ENCODE results near the gene LRRN4.

Gene LRRN4

GRCh38 chr20:6053776-6054688 lies at the start of gene LRRN4:
LRRN4 (minus strand) TSS chr20:6054060; CDS start chr20:6052799, 1,261 bp downstream.
- DNase-seq (ENCODE audit: extremely low read depth in 1 of 2, low read depth in 1 of 2), result no peak

- DNase-seq (ENCODE audit: extremely low read depth in 1 of 2, low read depth in 1 of 2), result no peak
Measured at GRCh38 chr20:6103301-6103700, 49.4 kb upstream of the LRRN4 start.

GRCh38 chr20:6101346-6101745 lies 47.5 kb upstream of the LRRN4 start:
- DNase-seq (ENCODE audit: extremely low read depth in 1 of 2, low read depth in 1 of 2), result no peak

DNA sequence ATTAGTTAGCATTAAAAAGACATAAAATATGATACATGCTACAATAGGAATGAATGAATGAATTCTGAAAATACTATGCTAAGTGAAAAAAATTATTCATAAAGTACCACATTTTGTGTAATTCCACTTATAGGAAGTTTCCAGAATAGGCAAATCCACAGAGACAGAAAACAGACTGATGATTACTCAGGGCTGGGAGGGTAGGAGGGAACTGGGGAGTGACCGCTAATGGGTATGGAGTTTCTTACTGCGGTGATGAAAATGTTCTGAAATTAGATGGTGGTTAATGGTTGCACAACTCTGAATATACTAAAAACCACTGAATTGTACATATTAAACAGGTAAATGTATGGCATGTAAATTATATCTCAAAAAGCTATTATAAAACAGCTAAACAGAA lies 46.4 kb upstream of the LRRN4 start:
- DNase-seq (ENCODE audit: extremely low read depth in 1 of 2, low read depth in 1 of 2), result no peak

GRCh38 chr20:6099819-6100218 lies 46.0 kb upstream of the LRRN4 start:
- DNase-seq (ENCODE audit: extremely low read depth in 1 of 2, low read depth in 1 of 2), result no peak

GRCh38 chr20:6095409-6095808 lies 41.5 kb upstream of the LRRN4 start:
- no peak for DNase-seq (ENCODE audit: extremely low read depth in 1 of 2, low read depth in 1 of 2)

- no peak for DNase-seq (ENCODE audit: extremely low read depth in 1 of 2, low read depth in 1 of 2)
Measured at GRCh38 chr20:6094565-6094964, 40.7 kb upstream of the LRRN4 start.

- DNase-seq (ENCODE audit: extremely low read depth in 1 of 2, low read depth in 1 of 2), result no peak
Measured at GRCh38 chr20:6094063-6094462, 40.2 kb upstream of the LRRN4 start.

DNA sequence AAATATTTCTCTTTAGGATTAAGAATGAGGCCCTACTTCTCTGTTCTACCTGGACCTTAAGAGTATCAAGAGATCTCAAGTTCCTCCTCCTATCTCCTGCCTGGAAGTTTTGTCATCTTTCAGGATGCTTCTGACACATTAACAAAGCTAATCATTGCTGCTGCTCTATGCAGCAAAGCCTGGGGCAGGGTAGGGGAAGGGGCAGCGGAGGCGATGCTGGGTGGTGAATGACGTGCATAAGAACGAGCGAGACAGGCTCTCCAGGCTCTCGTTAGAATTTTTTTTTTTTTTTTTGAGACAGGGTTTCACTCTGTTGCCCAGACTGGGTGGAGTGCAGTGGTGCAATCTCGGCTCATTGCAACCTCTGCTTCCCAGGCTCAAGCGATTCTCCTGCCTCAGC lies 37.8 kb upstream of the LRRN4 start:
- no peak for DNase-seq (ENCODE audit: extremely low read depth in 1 of 2, low read depth in 1 of 2)

- no peak for DNase-seq (ENCODE audit: extremely low read depth in 1 of 2, low read depth in 1 of 2)
Measured at GRCh38 chr20:6086868-6087267, 33.0 kb upstream of the LRRN4 start.

GRCh38 chr20:6083926-6084325 lies 30.1 kb upstream of the LRRN4 start:
- no peak for DNase-seq (ENCODE audit: extremely low read depth in 1 of 2, low read depth in 1 of 2)

- no peak for DNase-seq (ENCODE audit: extremely low read depth in 1 of 2, low read depth in 1 of 2)
Measured at GRCh38 chr20:6081236-6081635, 27.4 kb upstream of the LRRN4 start.

DNA sequence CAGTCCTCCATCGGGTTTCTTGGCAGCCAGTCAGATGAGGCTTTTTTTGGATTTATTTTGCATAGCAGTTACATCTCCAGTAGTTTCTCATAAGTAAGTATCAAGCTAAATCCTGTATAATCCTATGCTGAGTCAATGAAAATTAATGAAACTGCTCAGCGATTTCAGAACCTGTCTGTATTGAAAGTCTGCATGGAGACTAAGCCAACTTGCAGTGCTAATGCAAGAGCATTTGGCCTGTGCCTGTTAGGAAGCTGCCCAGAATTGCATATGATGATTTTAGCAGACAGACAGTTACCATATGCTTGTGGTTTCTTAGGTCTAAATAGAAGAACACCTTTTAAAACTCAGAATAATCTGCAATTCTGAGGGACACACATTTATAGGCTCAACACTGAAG lies 25.2 kb upstream of the LRRN4 start:
- no peak for DNase-seq (ENCODE audit: extremely low read depth in 1 of 2, low read depth in 1 of 2)

DNA sequence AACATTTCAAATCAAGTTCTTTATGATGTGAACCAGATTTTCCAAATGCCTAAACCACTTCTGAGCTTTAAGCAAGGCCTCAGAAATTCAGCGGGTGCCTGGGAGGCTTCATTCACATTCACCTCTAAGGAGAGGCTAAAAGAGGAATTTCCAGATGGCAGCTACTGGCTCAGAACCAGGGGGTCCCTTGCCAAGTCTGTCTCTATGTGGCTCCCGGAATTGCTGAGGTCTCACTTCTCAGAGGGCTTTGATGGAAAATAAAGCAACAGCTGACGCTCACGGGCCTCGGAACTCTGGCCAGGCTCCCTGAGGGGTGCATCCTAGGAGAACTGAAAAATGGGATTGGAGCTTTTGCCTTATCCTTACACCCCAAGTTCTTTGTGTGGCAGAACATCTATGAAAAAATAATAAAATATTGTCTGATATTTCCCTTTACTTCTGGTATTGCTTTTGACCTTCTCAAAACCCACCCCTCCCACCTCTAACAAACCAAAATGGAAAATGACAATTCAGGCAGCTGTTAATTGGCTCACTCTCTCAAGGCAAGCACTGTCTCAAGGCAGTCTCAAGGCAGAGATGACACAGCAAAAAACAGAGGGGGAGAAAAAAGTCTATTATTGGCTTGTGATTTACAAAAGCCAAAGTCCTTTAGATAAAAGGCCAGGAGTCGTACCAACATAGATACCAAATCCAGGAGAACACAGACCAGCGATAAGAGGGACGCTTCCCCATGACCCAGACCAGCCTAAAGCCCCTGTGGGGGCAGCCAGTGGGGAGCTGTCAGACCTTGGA lies 21.8 kb upstream of the LRRN4 start:
- no peak for DNase-seq (ENCODE audit: extremely low read depth in 1 of 2, low read depth in 1 of 2)

- DNase-seq (ENCODE audit: extremely low read depth in 1 of 2, low read depth in 1 of 2), result no peak
Measured at GRCh38 chr20:6074784-6075183, 20.9 kb upstream of the LRRN4 start.

- DNase-seq (ENCODE audit: extremely low read depth in 1 of 2, low read depth in 1 of 2), result no peak
Measured at GRCh38 chr20:6074145-6074561, 20.3 kb upstream of the LRRN4 start.

DNA sequence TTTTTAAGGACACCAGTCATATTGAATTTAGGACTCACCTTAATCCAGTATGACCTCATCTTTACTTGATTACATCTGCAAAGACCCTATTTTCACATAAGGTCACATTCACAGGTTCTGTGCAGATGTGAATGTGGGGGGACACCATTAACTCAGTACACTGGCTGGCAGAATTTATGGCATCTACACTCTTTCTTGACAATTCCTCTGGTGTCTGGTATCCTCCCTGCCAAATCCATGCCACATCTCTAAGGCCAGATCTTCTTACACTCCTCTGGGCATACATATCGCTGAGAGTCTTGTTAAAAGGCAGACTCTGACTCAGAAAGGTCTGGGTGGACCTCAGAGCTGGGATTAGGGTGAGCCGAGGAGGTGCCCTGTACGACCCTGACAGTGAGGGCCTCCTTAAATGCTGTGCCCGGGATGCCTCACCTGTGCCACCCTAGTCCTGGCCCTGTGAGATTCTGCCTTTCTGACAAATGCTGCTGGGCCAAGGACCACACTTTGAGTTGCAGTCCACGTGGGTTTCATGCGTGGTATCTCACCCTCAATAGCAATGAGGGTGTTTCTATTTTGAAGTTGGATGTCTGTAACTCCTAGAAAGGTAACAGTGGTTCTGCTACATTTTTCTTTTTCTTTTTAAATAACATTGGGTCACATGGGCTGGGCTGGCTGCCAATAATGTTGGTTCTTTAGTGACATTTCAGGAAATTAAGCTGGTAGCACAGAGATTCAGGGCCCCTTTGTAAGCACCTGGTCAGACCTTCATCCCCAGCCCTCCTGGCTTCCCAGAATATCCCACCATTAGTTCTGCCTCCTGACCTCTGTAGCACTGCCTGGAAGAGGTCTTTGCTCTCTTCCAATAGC lies 17.2 kb upstream of the LRRN4 start:
- no peak for DNase-seq (ENCODE audit: extremely low read depth in 1 of 2, low read depth in 1 of 2)

DNA sequence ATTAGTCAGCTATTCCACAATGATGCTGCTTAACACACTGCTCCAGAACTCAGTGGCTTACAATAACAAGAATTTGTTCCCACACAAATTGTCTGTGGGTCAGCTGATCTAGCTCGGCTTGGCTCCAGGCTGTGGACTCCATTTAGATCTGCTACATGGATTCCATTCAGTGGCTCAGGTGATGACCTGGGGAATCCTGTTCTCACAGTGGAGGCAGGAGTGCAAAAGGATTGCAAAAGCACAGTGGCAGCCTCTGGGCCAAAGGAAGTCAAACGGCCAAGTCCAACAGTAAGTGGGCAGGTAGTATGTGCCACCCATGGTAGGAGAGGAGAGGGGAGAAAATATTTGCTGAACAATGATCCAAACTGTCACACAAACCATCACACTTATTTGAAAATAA lies 15.8 kb upstream of the LRRN4 start:
- no peak for DNase-seq (ENCODE audit: extremely low read depth in 1 of 2, low read depth in 1 of 2)

DNA sequence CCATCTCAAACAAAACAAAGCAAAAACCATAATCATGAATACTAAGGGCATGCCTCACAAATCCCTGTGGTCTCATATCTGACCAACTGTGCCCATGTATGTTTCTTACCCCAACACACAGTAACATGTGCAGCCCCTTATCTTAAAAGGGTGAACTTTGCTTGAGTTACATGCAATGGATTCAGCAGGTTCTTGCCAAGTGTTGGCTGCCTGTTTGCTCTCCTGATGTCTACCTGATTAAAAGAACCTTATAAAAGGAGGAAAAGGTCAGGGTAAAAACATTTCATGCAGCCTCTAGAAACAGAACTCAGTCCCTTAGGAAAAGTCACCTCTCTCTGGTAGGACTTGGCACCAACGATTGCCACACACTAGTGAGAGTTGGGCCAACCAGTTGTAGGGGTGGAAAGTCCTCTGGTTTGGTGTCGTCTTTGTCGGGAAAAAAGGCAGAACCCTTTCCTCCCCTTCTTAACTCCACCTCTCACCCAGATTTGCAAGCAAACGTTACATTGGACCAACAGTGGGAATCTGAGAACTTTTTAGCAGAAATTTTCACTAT lies 14.0 kb upstream of the LRRN4 start:
- no peak for DNase-seq (ENCODE audit: extremely low read depth in 1 of 2, low read depth in 1 of 2)

DNA sequence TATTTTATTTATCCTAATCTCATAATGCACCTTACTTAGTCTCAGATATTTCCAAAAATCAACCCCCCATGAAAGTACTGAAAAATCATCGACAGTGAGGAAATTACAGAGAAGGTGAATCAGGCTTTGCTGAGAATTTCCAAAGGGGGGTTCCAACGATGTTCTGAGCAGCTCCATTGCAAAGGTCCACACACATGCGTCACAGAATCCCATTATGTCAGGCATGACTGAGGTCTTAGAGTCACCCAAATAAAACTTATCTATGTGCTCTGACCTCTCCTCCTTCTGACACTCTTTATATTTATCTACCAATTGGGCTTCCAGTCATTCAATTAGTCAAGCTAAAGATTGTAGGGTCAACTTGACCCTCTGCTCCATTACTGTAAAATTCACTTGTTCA lies 12.7 kb upstream of the LRRN4 start:
- no peak for DNase-seq (ENCODE audit: extremely low read depth in 1 of 2, low read depth in 1 of 2)

GRCh38 chr20:6061544-6061943 lies 7.7 kb upstream of the LRRN4 start:
- DNase-seq (ENCODE audit: extremely low read depth in 1 of 2, low read depth in 1 of 2), result no peak
